AG10803 (cell line): ENCODE results near the gene ART1.
A peak's percentile ranks its signal among the peaks of the same experiment; 100 is the strongest.

Experiments used
- DNase-seq: peaks from one replicate; pipeline ENCODE4 v3.0.0; 2010; ENCODE audit warnings: low read depth
- H3K4me3 ChIP-seq: 2 replicates; pipeline ENCODE4 v1.5.1; 2011; ENCODE audit warnings: mild to moderate bottlenecking, low read length, control low read depth
- CTCF ChIP-seq: conservative IDR thresholded peaks from 2 replicates; pipeline ENCODE4 v1.5.1; 2011; ENCODE audit warnings: mild to moderate bottlenecking, low read length, control low read depth, inconsistent platforms

The ART1 gene

GRCh38 chr11:3707176-3707575, 62.2 kb downstream of the ART1 start:
- TF ChIP-seq CTCF = no peak
- peak; percentile 55 for DNase-seq
- no peak overlapping the region for H3K4me3 ChIP-seq

GRCh38 chr11:3709977-3710376, 65.0 kb downstream of the ART1 start:
- H3K4me3 ChIP-seq = no peak overlapping the region
- no peak for TF ChIP-seq CTCF
- peak; percentile 65 for DNase-seq

- no peak for TF ChIP-seq CTCF
- H3K4me3 ChIP-seq = no peak overlapping the region
- DNase-seq = peak; percentile 70
Observed at GRCh38 chr11:3710485-3711259, 65.7 kb downstream of the ART1 start.

GRCh38 chr11:3712274-3712673, 67.3 kb downstream of the ART1 start:
- DNase-seq = no peak
- H3K4me3 ChIP-seq = no peak overlapping the region
- TF ChIP-seq CTCF = no peak
